ENCODE data around the gene BCDIN3D. TPM values are rescaled to one million over a fixed set of nuclear protein-coding genes. Genes with fewer than 3 reads are reported as not detected.

The BCDIN3D gene
- total and polyA plus RNA-seq, 10 donors = 3.3 to 7.4 (median 5.2) TPM

DNA sequence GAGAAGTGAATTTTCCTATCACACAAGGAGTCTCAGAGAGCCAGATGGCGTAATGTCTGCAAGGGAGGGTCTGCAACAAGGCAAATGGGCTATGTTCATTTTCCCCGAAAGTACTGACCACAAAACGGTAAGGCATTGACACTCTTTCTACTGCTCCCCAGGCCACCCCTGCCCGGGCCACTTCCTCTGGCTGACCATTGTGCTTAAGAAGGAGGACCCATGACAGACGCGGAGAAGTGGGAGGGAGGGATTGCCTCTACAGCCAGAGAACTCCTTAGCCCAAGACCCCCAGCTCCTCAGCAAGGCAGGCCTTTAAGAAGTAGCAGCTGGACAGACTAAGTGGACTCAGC lies 15.9 kb downstream of the BCDIN3D start:
- intact Hi-C loops (cut with DNase I; ENCODE audit: low total_unique reads) = no loop called here
- peak overlapping the region in 7 of 8 donors; percentile 72 to 97 (median 91) for H3K4me3 ChIP-seq
- DNase-seq = no peak
- WGBS, 5 donors = 59 to 70% (median 61%) methylated on average over 6 of the region's 6 CpGs
- H3K9me3 ChIP-seq = no peaks in the 10 kb centered on the region
- TF ChIP-seq POLR2A (IDR thresholded peaks at IDR 0.05) (no peak), POLR2AphosphoS5 (IDR thresholded peaks at IDR 0.05) (no peak)
- TF ChIP-seq, protein P1, sequence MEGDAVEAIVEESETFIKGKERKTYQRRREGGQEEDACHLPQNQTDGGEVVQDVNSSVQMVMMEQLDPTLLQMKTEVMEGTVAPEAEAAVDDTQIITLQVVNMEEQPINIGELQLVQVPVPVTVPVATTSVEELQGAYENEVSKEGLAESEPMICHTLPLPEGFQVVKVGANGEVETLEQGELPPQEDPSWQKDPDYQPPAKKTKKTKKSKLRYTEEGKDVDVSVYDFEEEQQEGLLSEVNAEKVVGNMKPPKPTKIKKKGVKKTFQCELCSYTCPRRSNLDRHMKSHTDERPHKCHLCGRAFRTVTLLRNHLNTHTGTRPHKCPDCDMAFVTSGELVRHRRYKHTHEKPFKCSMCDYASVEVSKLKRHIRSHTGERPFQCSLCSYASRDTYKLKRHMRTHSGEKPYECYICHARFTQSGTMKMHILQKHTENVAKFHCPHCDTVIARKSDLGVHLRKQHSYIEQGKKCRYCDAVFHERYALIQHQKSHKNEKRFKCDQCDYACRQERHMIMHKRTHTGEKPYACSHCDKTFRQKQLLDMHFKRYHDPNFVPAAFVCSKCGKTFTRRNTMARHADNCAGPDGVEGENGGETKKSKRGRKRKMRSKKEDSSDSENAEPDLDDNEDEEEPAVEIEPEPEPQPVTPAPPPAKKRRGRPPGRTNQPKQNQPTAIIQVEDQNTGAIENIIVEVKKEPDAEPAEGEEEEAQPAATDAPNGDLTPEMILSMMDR (IDR thresholded peaks at IDR 0.05 in 8 of 11, conservative IDR thresholded peaks at IDR 0.05 in 3 of 11) = no peak
- H3K4me1 ChIP-seq = peaks cover 21 to 71% (median 45%) of the 10 kb centered on the region in 6 donors
- no peaks in the 10 kb centered on the region for H3K27me3 ChIP-seq (replicated peaks in 1 of 7)
- H3K27ac ChIP-seq = peak overlapping the region; percentile 30 to 93 (median 88)
- H3K36me3 ChIP-seq = peaks cover 0 to 10% (median 0%) of the 10 kb centered on the region in 6 donors

DNA sequence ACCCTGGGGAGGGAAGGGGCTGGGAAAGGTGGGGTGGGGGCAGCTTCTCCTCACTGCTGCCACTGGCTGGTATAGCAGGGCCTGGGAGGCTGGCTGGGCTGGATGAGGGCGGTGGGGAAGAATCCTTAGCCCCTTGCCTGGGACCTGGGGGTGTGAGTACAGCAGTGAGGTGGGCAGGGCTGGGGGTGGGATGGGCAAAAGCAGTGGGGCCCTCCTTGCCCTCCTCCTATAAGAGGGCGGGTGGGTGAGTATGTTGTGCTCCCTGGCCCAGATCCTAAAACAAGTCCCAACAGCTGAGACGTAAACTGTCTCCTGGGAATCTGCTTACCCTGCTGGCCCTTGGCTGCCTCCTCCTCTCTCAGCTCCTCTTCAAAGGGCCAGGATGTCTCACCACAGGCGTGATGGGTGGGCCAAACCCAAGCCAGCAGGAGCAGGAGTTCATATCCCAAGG lies 16.9 kb downstream of the BCDIN3D start:
- H3K4me1 ChIP-seq = peaks cover 21 to 81% (median 53%) of the 10 kb centered on the region in 6 donors
- 81 to 93% (median 87%) methylated on average over 4 of the region's 4 CpGs for WGBS, 5 donors
- no peaks in the 10 kb centered on the region for H3K27me3 ChIP-seq (replicated peaks in 1 of 7)
- no peaks in the 10 kb centered on the region for H3K9me3 ChIP-seq
- peak overlapping the region in 4 of 8 donors; percentile 55 to 93 (median 92) for H3K27ac ChIP-seq
- peak overlapping the region in 1 of 8 donors; percentile 24 for H3K4me3 ChIP-seq
- peaks cover 0 to 11% (median 0%) of the 10 kb centered on the region in 6 donors for H3K36me3 ChIP-seq
- DNase-seq = no peak
- intact Hi-C loops (cut with DNase I; ENCODE audit: low total_unique reads) = no loop called here
- TF ChIP-seq POLR2AphosphoS5 (IDR thresholded peaks at IDR 0.05) (no peak), POLR2A (IDR thresholded peaks at IDR 0.05) (no peak)
- TF ChIP-seq, protein P1 (IDR thresholded peaks at IDR 0.05 in 8 of 11, conservative IDR thresholded peaks at IDR 0.05 in 3 of 11) = no peak

DNA sequence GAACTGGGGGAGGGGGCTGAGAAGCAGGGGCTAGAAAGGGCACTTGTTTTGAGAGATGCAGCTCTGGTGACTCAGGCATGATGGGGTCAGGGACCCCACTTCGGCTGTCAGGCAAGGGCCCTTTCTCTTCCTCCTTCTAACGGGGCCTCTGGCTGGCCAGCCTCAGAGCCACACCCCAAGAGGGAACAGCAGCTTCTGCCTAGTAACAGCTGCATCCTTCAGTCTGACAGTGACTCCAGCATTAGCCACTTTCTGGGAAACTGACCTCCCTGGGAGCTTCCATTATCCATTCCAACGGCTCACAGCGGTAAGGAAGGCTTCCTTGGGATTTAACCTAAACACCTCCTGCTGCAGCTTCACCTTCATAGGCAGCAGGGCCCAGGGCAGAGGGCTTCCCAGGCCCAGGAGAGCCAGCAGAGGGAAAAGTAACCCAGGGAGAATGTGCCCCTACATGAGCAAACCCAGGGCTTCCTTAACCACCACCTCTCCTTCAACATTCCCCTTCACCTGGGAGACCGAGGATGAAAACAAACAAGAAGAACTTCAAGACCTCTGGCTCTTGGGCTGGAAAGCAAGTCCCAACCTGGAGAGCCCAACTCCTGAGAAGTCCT lies 17.4 kb downstream of the BCDIN3D start:
- intact Hi-C loops (cut with DNase I; ENCODE audit: low total_unique reads) = no loop called here
- peak overlapping the region in 1 of 8 donors; percentile 24 for H3K4me3 ChIP-seq

DNA sequence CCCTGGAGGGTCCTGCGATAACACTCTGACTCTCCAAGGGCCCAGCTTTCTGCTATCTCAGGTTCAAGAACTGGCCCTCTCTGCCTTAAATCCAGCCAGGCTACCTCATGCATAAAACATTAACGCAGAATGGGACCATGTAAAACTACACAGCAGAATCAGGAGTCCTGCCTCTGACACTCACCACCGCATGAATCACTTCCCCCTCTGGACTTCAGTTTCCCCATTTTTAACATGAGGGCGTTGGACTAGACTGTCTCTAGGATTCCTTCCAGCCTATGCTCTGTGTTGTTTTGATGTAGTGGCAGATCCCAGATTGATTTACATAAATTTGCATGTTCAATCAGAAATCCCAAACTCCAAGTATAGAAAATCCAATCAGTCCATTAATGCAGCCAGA lies 18.0 kb downstream of the BCDIN3D start:
- Histone ChIP-seq H3K4me3 (peak overlapping the region in 1 of 8 donors; percentile 24), H3K9me3 (no peaks in the 10 kb centered on the region), H3K36me3 (peaks cover 0 to 11% (median 0%) of the 10 kb centered on the region in 6 donors), H3K27me3 (replicated peaks in 1 of 7) (no peaks in the 10 kb centered on the region), H3K27ac (peak overlapping the region in 6 of 8 donors; percentile 21 to 93 (median 80)), H3K4me1 (peaks cover 26 to 89% (median 59%) of the 10 kb centered on the region in 6 donors)
- WGBS, 5 donors = 44 to 66% (median 61%) methylated on average over 4 of the region's 4 CpGs
- no peak for DNase-seq
- intact Hi-C loops (cut with DNase I; ENCODE audit: low total_unique reads) = no loop called here
- TF ChIP-seq, protein P1 (IDR thresholded peaks at IDR 0.05 in 8 of 11, conservative IDR thresholded peaks at IDR 0.05 in 3 of 11) = no peak
- no peak for TF ChIP-seq POLR2A (IDR thresholded peaks at IDR 0.05)
- TF ChIP-seq POLR2AphosphoS5 (IDR thresholded peaks at IDR 0.05) = no peak

More for the DNA sequence above, 17.4 kb downstream of the BCDIN3D start:
- H3K9me3 ChIP-seq = no peaks in the 10 kb centered on the region
- no peaks in the 10 kb centered on the region for H3K27me3 ChIP-seq (replicated peaks in 1 of 7)
- peak overlapping the region in 6 of 8 donors; percentile 21 to 93 (median 80) for H3K27ac ChIP-seq
- H3K36me3 ChIP-seq = peaks cover 0 to 11% (median 0%) of the 10 kb centered on the region in 6 donors
- TF ChIP-seq, protein P1 (IDR thresholded peaks at IDR 0.05 in 8 of 11, conservative IDR thresholded peaks at IDR 0.05 in 3 of 11) = no peak
- TF ChIP-seq POLR2AphosphoS5 (IDR thresholded peaks at IDR 0.05) = no peak
- no peak for TF ChIP-seq POLR2A (IDR thresholded peaks at IDR 0.05)
- peaks cover 26 to 86% (median 56%) of the 10 kb centered on the region in 6 donors for H3K4me1 ChIP-seq
- peak; percentile 81 for DNase-seq
- WGBS, 5 donors = 51 to 70% (median 63%) methylated on average over 5 of the region's 5 CpGs

All from spleen (tissue), 11 donors.